SHP77 (cell line): ENCODE data around the gene PRPSAP1.
"Not testable (repeated sequence)": the region's sequence is repeated elsewhere in the genome, so short reads cannot be mapped to it uniquely, and the experiment has no call there.

Source experiments
- DNase-seq, 2 experiments: peaks; one replicate each; lab custom pipeline; 2025; lab: John Stamatoyannopoulos, UW

Gene PRPSAP1

GRCh38 chr17:76359776-76360175 is 6.1 kb upstream of the PRPSAP1 start:
- not testable (repeated sequence) for DNase-seq

DNA sequence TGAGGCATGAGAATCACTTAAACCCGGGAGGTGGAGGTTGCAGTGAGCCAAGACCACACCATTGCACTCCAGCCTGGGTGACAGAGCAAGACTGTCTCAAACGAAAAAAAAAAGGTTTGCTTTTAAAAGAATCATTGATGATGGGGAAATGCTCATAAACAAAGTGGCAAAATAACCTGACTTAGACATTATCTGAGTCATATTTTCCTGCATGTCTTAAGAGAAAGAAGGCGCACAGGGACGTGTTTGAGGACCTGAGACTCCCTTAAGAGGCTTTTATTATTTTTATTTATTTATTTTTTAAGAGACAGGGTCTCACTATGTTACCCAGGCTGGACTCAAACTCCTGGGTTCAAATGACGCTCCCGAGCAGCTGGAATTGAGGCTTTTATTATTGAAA is 5.7 kb upstream of the PRPSAP1 start:
- DNase-seq: no peak

GRCh38 chr17:76357597-76358158 is 4.0 kb upstream of the PRPSAP1 start:
- DNase-seq: no peak

DNA sequence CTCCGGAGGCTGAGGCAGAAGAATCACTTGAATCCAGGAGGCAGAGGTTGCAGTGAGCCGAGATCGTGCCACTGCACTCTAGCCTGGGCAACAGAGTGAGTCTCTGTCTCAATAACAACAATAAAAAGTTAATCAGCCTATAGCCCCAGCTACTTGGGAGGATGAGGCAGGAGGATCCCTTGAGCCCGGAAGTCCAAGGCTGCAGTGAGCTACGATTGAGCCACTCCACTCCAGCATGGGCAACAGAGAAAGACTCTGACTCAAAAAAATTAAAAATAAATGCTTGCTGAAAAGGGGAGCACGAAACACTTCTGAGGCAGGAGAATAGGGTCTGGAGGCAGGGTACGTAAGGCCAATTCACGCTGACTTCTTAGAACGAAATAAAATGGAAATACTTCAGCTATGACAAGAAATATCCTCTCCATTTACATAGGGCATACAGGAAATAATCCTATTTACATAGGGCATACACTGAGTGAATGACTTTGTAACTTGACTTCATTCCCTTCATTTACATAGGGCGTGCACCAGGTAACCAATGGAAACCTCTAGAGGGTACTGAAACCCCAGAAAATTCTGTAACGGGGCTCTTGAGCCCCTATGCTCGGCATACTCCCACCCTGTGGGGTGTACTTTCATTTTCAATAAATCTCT is 3.2 kb upstream of the PRPSAP1 start:
- DNase-seq: no peak

DNA sequence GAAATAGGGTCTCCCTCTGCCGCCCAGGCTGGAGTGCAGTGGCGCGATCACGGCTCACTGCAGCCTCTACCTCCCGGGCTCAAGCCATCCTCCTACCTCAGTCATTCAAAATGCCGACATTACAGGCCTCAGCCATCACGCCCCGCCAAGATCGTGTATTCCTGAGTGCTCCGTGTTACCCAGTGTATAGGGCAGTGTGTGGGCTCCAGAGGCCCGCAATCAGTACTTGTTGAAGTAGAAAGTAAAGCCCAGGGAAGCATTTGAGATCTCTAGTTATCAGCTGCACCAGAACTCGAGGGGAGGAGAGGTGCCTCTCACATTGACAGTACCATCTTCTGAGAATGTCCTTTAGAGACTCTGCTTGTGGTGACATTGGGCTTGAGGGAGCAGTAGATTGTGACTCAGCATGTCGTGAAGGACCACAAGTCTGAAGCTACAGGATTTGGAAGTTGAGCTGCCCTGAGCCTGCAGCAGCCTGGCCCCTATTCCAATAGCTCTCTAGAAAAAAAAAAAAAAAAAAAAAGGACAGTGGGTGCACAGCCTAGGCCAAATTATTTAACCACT is 1.1 kb upstream of the PRPSAP1 start:
- DNase-seq: peak; percentile 22 to 33

DNA sequence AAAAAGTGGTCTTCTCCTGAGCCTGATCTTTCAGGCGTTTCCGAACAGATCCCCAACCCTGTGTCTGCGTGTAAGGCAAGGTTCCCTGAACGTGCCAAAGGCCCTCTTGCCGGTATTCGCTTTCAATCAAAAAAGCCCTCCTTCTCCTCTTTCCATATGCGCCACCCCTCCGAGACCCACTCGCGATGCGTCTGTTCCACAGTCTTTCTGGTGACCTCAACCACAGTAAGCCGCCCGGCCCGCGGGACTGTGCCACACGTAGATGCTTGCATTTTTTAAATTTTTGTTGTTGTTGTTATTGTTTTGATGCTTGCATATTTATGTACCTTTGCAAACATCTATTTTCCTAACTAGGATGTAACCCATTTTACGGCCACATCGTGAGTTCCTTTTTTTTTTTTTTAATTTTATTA is 607 bp upstream of the PRPSAP1 start:
- no peak for DNase-seq

GRCh38 chr17:76353004-76353598 is 615 bp downstream of the PRPSAP1 start:
- peak in 1 of 2 experiments; percentile 54 for DNase-seq

GRCh38 chr17:76351526-76352071 is 2.1 kb downstream of the PRPSAP1 start:
- no peak for DNase-seq

- DNase-seq: no peak
These were observed 3.3 kb downstream of the PRPSAP1 start for GRCh38 chr17:76350463-76350862.

DNA sequence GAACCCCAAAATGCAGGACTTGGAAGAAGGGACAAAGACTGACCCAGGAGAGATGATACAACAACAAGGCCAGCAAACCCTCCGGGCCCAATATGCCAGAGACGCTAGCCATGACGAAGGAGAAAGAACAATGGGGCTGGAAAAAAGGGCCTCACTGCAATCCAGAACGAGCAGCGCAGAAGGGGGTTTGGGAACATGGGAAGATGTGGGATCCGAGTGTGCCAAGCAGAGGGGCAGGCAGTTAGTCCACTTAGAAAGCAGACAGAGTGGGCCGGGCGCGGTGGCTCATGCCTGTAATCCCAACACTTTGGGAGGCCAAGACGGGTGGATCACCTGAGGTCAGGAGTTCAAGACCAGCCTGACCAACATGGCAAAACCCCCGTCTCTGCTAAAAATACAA is 6.8 kb downstream of the PRPSAP1 start:
- not testable (repeated sequence) for DNase-seq

DNA sequence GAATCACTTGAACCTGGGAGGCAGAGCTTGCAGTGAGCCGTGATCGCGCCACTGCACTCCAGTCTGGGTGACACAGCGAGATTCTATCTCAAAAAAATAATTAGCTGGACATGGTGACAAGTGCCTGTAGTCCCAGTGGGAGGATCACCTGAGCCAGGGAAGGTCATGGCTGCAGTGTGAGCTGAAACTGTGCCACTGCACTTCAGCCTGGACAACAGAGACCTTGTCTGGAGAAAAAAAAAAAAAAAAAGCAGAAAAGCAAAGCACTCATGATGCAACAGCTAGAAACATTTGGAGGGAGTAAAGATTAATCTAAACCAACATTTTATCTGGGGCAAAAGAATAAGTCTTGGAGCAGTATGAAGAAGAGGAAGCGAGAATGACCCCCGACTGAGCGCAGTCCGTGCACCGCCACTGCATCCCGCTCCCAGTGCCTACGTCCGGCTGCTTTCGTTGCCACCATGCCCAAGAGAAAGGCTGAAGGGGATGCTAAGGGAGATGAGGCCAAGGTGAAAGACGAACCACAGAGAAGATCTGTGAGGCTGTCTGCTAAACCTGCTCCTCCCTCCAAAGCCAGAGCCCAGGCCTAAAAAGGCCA is 8.2 kb downstream of the PRPSAP1 start:
- no peak for DNase-seq

GRCh38 chr17:76343106-76343505 is 10.6 kb downstream of the PRPSAP1 start:
- no peak for DNase-seq

DNA sequence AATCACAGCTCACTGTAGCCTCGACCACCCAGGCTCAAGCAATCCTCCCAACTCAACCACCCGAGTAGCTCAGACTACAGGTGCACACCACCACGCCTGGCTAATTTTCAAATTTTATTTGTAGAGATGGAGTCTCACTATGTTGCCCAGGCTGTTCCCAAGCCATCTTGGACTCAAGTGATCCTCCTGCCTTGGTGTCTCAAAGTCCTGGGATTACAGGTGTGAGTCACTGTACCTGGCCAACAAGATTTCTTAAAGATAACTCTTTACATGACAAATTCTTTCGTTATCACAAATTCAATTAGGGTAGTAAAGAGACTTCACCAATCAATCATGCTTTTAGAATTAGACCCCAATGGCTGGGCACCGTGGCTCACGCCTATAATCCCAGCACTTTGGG is 12.4 kb downstream of the PRPSAP1 start:
- DNase-seq: no peak

DNA sequence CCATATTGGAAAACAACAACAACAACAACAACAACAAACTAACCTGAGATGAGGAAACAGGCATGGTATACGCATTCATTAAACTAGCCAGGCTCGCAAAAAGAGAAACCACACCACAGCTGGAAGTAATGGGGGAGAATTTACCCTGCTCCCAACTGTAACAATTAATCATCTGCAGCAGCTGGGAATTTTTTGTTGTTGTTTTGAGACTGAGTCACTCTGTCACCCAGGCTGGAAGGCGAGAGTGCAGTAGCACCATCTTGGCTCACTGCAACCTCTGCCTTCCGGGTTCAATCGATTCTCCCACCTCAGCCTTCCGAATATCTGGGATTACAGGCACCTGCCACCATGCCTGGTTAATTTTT is 16.3 kb downstream of the PRPSAP1 start:
- no peak for DNase-seq

DNA sequence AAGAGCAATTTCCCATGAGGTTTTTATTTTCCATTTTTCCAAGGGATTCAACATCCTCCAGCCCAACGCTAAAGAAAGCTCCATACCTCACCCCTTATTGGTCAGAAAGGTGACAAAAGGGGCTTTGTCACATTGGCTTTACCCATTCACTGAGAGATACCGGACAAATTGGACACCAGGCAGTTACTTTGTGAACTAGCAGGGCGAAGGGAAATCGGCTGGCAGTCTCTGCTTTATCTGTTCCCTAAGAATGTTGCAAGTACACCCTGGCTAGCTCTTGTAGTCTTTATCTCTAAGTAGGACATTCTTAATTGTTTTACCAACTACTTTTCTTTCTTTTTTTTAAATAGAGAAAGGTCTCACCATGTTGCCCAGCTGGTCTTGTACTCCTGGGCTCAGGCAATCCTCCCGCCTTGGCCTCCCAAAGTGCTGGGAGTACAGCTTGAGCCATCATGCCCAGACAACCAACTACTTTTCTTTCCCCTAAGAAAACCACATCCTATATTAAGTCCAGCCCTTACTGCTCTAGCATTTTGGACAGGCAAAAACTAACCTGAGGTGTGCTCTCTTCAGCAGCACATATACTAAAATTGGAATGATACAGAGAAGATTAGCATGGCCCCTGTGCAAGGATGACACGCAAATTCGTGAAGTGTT is 16.8 kb downstream of the PRPSAP1 start:
- DNase-seq: no peak

DNA sequence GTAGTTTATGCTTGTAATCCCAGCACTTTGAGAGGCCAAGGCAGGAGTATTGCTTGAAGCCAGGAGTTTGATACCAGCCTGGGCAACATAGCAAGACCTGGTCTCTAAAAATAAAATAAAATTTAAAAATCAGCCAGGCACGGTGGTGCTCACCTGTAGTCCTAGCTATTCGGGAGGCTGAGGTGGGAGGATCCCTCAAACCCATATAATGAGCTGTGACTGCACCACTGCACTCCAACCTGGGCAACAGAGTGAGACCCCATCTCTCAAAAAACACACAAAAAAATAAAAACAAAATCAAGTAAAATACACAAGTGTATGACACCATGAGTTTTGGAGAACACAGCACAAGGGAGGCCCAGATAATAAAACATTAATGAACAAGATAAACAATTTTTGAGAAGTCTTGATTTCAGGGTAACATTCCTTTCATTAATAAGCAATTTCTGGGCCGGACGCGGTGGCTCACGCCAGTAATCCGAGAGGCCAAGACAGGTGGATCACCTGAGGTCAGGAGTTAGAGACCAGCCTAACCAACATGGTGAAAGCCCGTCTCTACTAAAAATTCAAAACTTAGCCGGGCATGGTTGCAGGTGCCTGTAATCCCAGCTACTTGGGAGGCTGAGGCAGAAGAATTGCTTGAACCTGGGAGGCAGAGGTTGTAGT is 17.9 kb downstream of the PRPSAP1 start:
- no peak for DNase-seq

DNA sequence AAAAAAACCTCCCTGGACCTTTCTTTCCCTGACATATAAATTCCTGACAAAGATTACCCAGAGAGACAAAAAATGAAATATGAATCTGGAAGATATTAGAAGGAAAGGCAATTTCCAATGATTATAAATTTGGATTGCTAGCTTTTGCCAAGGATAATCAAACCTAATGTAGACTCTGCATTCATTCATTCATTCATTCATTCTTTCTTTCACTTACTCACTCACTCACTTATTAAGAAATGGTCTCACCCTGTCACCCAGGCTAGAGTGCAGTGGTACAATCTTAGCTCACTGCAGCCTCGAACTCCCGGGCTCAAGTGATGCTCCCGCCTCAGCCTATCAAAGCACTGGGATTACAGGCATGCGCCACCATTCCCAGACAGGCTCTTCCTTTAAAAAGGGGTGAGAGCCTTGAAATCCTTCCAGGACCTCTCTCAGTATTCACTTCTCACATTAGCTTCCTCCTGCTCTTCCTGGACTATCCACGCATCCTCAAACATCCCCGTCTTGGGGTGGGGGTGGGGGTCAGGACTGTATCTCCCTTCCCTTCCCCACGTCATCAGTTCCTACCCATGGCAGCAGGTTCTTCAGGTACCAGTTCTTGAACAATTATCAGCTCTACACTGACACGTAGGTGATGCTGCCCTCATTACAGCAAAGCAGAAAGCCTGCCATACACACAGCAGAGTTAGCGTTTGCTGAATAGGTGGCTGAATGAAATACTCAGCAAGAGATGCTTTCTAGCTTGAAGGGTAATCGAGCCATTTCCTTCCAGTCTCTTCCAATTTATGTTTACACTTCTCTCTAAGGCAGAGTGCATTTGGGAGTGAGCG is 19.8 kb downstream of the PRPSAP1 start:
- DNase-seq: no peak

DNA sequence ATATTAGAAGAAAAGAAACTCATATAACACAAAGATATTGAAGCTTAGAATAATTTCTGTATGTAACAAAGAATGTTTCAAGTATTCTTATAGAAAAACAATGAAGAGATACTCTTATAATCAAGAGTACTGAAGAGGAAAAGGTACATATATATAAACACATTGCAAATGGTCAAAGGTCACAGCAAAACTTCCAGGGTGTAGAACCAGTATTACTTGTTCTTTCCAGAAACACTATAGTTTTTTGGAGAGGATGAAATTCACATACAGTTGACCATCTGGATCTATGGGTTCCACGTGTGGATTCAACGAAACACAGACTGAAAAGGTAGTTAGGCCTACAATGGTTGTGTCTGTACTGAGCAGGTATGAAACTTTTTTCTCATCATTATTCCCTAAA is 22.6 kb downstream of the PRPSAP1 start:
- no peak for DNase-seq

DNA sequence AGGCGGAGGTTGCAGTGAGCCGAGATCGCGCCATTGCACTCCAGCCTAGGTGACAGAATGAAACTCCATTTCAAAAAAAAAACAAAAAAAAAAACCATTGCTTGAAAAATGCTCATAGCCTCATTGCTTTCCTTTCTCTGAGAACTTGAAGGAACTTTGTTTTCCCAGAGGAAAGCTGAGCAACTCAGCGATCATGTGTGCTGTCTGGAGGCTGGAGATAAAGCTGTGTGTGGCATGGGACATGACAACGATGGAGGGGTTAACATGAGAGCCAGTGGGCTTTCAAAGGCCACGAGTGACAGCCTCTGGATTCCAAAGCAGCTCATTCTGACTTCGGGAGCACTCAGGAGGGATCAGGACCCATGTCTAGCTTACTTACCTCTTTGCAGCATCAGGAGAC is 24.1 kb downstream of the PRPSAP1 start:
- no peak for DNase-seq

GRCh38 chr17:76327696-76328095 is 26.0 kb downstream of the PRPSAP1 start:
- no peak for DNase-seq

DNA sequence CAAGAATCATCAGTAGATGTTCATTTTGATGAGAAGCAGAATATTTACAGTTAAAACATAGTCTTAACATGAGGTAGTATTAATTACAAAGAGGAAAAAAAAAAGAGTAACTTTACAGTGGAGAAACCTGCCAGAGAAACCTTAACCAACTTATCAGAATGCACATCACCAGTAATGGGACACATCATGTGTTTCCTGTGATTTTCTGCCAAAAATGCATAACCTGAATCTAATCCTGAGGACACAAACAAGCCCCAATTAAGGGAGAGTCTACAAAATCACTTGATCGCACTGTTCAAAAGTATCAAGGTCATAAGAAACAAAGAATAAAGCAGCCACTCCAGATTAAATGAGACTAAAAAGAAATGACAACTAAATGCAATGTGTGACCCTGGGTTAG is 27.4 kb downstream of the PRPSAP1 start:
- no peak for DNase-seq
